Loucy (cell line): ENCODE measurements around the gene CLSTN2.

Experiments used
- H2AFZ ChIP-seq: fragments of 200-600 bp; sonication (generic); 2 replicates; pipeline ENCODE4 v1.6.0; 2016; ENCODE audit warnings: antibody characterized with exemption, mild to moderate bottlenecking, low read length, moderate library complexity
- H3F3A ChIP-seq: fragments of 200-600 bp; 2 replicates; pipeline ENCODE4 v1.6.0; 2016; ENCODE audit warnings: antibody characterized with exemption, low read depth, mild to moderate bottlenecking
- H3K27me3 ChIP-seq: fragments of 200-600 bp; sonication (generic); 2 replicates; pipeline ENCODE4 v1.6.1; 2014; ENCODE audit warnings: low read length, mild to moderate bottlenecking; ENCODE audit not compliant: insufficient read depth, poor library complexity, severe bottlenecking
- H3K36me3 ChIP-seq: fragments of 200-600 bp; sonication (generic); 2 replicates; pipeline ENCODE4 v1.6.1; 2016; ENCODE audit warnings: low read length; ENCODE audit not compliant: insufficient read depth
- H3K4me1 ChIP-seq: fragments of 200-600 bp; sonication (generic); 2 replicates; pipeline ENCODE4 v1.5.1; 2014; ENCODE audit warnings: low read length, mild to moderate bottlenecking; ENCODE audit not compliant: insufficient read depth, poor library complexity, severe bottlenecking
- H3K4me2 ChIP-seq: fragments of 200-600 bp; sonication (generic); 2 replicates; pipeline ENCODE4 v1.6.0; 2014; ENCODE audit warnings: antibody characterized with exemption, low read length, low read depth, mild to moderate bottlenecking; ENCODE audit not compliant: poor library complexity, severe bottlenecking
- H3K4me3 ChIP-seq: fragments of 200-600 bp; sonication (generic); 2 replicates; pipeline ENCODE4 v1.5.1; 2014; ENCODE audit warnings: low read length, mild to moderate bottlenecking, mixed read lengths; ENCODE audit not compliant: poor library complexity, severe bottlenecking
- H3K79me2 ChIP-seq: fragments of 200-600 bp; sonication (generic); 2 replicates; pipeline ENCODE4 v1.6.1; 2014; ENCODE audit warnings: low read length; ENCODE audit not compliant: insufficient read depth
- H3K9ac ChIP-seq: fragments of 200-600 bp; sonication (generic); 2 replicates; pipeline ENCODE4 v1.6.0; 2014; ENCODE audit warnings: mild to moderate bottlenecking, low read depth, low read length, moderate library complexity; ENCODE audit not compliant: poor library complexity, severe bottlenecking
- H3K9me2 ChIP-seq: fragments of 200-600 bp; sonication (generic); replicated peaks from 2 replicates; pipeline ENCODE4 v1.6.1; 2016; ENCODE audit warnings: low read depth, low read length, mixed read lengths
- H3K9me3 ChIP-seq: fragments of 200-600 bp; sonication (generic); 2 replicates; pipeline ENCODE4 v1.6.1; 2014; ENCODE audit warnings: mild to moderate bottlenecking, antibody characterized with exemption, low read length, low read depth; ENCODE audit not compliant: insufficient read depth
- H4K20me1 ChIP-seq: fragments of 200-600 bp; sonication (generic); 2 replicates; pipeline ENCODE4 v1.6.0; 2014; ENCODE audit warnings: antibody characterized with exemption, low read length, mild to moderate bottlenecking; ENCODE audit not compliant: insufficient read depth, poor library complexity, severe bottlenecking
- CTCF ChIP-seq: fragments of 200-600 bp; sonication (generic); conservative IDR thresholded peaks from 2 replicates; pipeline ENCODE4 v1.5.1; 2014; ENCODE audit warnings: mild to moderate bottlenecking, antibody characterized with exemption, low read length
- EZH2phosphoT487 ChIP-seq: fragments of 200-600 bp; IDR thresholded peaks from 2 replicates; pipeline ENCODE4 v1.6.1; 2018; ENCODE audit warnings: antibody characterized with exemption, mild to moderate bottlenecking, moderate library complexity, borderline replicate concordance

Gene CLSTN2

GRCh38 chr3:140061211-140061610, 126.2 kb downstream of the CLSTN2 start:
- Histone ChIP-seq H2AFZ (no peak overlapping the region), H3K4me1 (no peaks in the 10 kb centered on the region), H4K20me1 (no peaks in the 10 kb centered on the region), H3K9me2 (no peaks in the 10 kb centered on the region), H3K4me2 (no peak overlapping the region), H3K9ac (no peak overlapping the region), H3K36me3 (no peaks in the 10 kb centered on the region), H3K9me3 (no peaks in the 10 kb centered on the region), H3F3A (no peaks in the 10 kb centered on the region), H3K27me3 (no peaks in the 10 kb centered on the region), H3K79me2 (no peaks in the 10 kb centered on the region), H3K4me3 (no peak overlapping the region)
- TF ChIP-seq CTCF: no peak
- no peak for TF ChIP-seq EZH2phosphoT487

- no peaks in the 10 kb centered on the region for H3K36me3 ChIP-seq
- TF ChIP-seq CTCF (no peak), EZH2phosphoT487 (no peak)
Measured at GRCh38 chr3:140062461-140062860, 127.5 kb downstream of the CLSTN2 start.

GRCh38 chr3:140067487-140067886, 132.5 kb downstream of the CLSTN2 start:
- H4K20me1 ChIP-seq: no peaks in the 10 kb centered on the region
- no peaks in the 10 kb centered on the region for H3K9me3 ChIP-seq
- no peak overlapping the region for H3K9ac ChIP-seq
- H3F3A ChIP-seq: no peaks in the 10 kb centered on the region
- no peak overlapping the region for H2AFZ ChIP-seq
- no peaks in the 10 kb centered on the region for H3K9me2 ChIP-seq
- no peaks in the 10 kb centered on the region for H3K4me1 ChIP-seq
- H3K79me2 ChIP-seq: no peaks in the 10 kb centered on the region
- no peaks in the 10 kb centered on the region for H3K36me3 ChIP-seq
- no peak overlapping the region for H3K4me3 ChIP-seq
- no peak overlapping the region for H3K4me2 ChIP-seq
- TF ChIP-seq CTCF (no peak), EZH2phosphoT487 (no peak)
- no peaks in the 10 kb centered on the region for H3K27me3 ChIP-seq

More at GRCh38 chr3:140062461-140062860, 127.5 kb downstream of the CLSTN2 start:
- no peaks in the 10 kb centered on the region for H3K9me3 ChIP-seq
- no peaks in the 10 kb centered on the region for H4K20me1 ChIP-seq
- no peaks in the 10 kb centered on the region for H3K27me3 ChIP-seq
- H3K9me2 ChIP-seq: no peaks in the 10 kb centered on the region
- H2AFZ ChIP-seq: no peak overlapping the region
- no peak overlapping the region for H3K4me2 ChIP-seq
- no peaks in the 10 kb centered on the region for H3K79me2 ChIP-seq
- H3F3A ChIP-seq: no peaks in the 10 kb centered on the region
- no peak overlapping the region for H3K9ac ChIP-seq
- H3K4me3 ChIP-seq: no peak overlapping the region
- no peaks in the 10 kb centered on the region for H3K4me1 ChIP-seq
